Thyroid gland (tissue), 4 donors: ENCODE measurements around the gene TALDO1. TPM values are rescaled to one million over a fixed set of nuclear protein-coding genes. Genes with fewer than 3 reads are reported as not detected.

Experiments
- DNase-seq, 2 donors: peaks; one replicate each; pipeline ENCODE4 v3.0.0-alpha.2; 2019
- H3K27ac ChIP-seq, 3 donors: fragments of 200-600 bp; sonication (generic); 1 replicate in 2 of 3; 2 replicates in 1 of 3; pipeline ENCODE4 v1.5.1; 2016 to 2019; ENCODE audit warnings: mild to moderate bottlenecking in 1 of 3, moderate library complexity in 1 of 3
- H3K27me3 ChIP-seq: fragments of 200-600 bp; sonication (generic); one replicate; pipeline ENCODE4 v1.5.1; 2019
- H3K36me3 ChIP-seq, 2 donors: fragments of 200-600 bp; sonication (generic); one replicate each; pipeline ENCODE4 v1.5.1; 2016 to 2019
- H3K4me1 ChIP-seq, 2 donors: fragments of 200-600 bp; sonication (generic); one replicate each; pipeline ENCODE4 v1.5.1; 2017 to 2019
- H3K4me3 ChIP-seq, 3 donors: fragments of 200-600 bp; sonication (generic); replicated peaks in 1 of 3; 1 replicate in 2 of 3; 2 replicates in 1 of 3; pipeline ENCODE4 v1.5.1; 2016; ENCODE audit warnings: mild to moderate bottlenecking in 1 of 3
- H3K9me3 ChIP-seq: fragments of 200-600 bp; sonication (generic); one replicate; pipeline ENCODE4 v1.5.1; 2017
- POLR2A ChIP-seq, 2 donors: fragments of 450-650 bp; IDR thresholded peaks; one replicate each; pipeline ENCODE4 v1.6.1; 2017; ENCODE audit warnings: antibody characterized with exemption in 2 of 2, mild to moderate bottlenecking in 2 of 2, moderate library complexity in 1 of 2
- WGBS, 2 donors: methylation state at CpG; one replicate each; pipeline ENCODE4 v1.1.5; 2017; 5-methylcytosine and 5-hydroxymethylcytosine counted together
- intact Hi-C: fragments of 100-400 bp; cut with DNase I; formaldehyde crosslinking; loops from one replicate; pipeline ENCODE4 v1.15.1; 2023
- total RNA-seq, 4 donors: library from RNA; depleted of rRNA; stranded (reverse); fragments of >200 nt; gene quantifications; one replicate each; pipeline ENCODE4 v1.2.3, GENCODE V29; 2016
- TF ChIP-seq, protein P1 (sequence below), 6 experiments: fragments of 200-600 bp in 3 of 6; fragments of 450-650 bp in 3 of 6; sonication (generic) in 3 of 6; IDR thresholded peaks; one replicate each; pipeline ENCODE4 v1.5.1; 2016 to 2019; ENCODE audit warnings: antibody characterized with exemption in 6 of 6, mild to moderate bottlenecking in 2 of 6, inconsistent platforms in 1 of 6, moderate library complexity in 1 of 6

Gene TALDO1
- total RNA-seq, 4 donors from 2014 or later: 300 to 965 (median 558) TPM

- H3K27me3 ChIP-seq: no peaks in the 10 kb centered on the region
- DNase-seq: no peak
- WGBS, 2 donors: 88 to 90% methylated on average over 14 to 15 of the region's 24 CpGs
- no peak overlapping the region for H3K4me3 ChIP-seq
- no peaks in the 10 kb centered on the region for H3K36me3 ChIP-seq
- intact Hi-C loops: no loop called here
- no peak for TF ChIP-seq POLR2A (IDR thresholded peaks at IDR 0.05)
- TF ChIP-seq, protein P1, sequence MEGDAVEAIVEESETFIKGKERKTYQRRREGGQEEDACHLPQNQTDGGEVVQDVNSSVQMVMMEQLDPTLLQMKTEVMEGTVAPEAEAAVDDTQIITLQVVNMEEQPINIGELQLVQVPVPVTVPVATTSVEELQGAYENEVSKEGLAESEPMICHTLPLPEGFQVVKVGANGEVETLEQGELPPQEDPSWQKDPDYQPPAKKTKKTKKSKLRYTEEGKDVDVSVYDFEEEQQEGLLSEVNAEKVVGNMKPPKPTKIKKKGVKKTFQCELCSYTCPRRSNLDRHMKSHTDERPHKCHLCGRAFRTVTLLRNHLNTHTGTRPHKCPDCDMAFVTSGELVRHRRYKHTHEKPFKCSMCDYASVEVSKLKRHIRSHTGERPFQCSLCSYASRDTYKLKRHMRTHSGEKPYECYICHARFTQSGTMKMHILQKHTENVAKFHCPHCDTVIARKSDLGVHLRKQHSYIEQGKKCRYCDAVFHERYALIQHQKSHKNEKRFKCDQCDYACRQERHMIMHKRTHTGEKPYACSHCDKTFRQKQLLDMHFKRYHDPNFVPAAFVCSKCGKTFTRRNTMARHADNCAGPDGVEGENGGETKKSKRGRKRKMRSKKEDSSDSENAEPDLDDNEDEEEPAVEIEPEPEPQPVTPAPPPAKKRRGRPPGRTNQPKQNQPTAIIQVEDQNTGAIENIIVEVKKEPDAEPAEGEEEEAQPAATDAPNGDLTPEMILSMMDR (IDR thresholded peaks at IDR 0.05): no peak
- H3K4me1 ChIP-seq: peaks cover 0 to 19% of the 10 kb centered on the region in 2 donors
- H3K27ac ChIP-seq: no peak overlapping the region
- H3K9me3 ChIP-seq: no peaks in the 10 kb centered on the region
Observed at GRCh38 chr11:786235-787083, 39.2 kb downstream of the TALDO1 start.

DNA sequence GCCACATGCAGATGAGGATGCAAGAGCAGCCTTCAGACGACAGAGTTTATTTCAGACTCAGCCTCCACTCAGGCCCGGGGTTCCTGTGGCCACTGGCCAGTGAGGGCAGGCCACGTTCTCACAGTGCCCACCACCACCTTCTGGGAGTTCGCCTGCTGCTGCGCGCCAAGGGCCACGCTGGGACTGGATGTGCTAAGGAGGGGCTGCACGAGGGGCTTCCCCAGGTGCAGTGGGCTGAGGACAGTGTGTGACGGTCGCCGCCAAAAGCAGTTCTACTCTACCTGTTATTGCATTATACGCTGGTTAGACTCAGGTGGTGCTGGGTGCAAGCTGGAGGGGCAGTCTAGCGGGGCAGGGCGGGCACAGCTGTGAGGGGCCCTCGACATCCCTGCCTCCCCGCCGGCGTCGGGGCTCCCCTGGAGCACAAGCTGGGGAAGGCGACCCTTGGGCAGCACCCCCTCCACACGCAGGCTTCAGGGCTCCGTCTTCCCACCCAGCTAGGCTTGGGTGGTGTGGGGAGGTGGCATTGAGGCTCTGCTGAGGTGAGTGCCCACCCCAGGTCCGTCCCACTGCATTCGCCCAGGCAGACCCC, 39.9 kb downstream of the TALDO1 start:
- H3K4me1 ChIP-seq: peaks cover 0 to 19% of the 10 kb centered on the region in 2 donors
- H3K9me3 ChIP-seq: no peaks in the 10 kb centered on the region
- intact Hi-C loops: no loop called here
- DNase-seq: no peak
- H3K27me3 ChIP-seq: no peaks in the 10 kb centered on the region
- TF ChIP-seq, protein P1 (IDR thresholded peaks at IDR 0.05): no peak
- TF ChIP-seq POLR2A (IDR thresholded peaks at IDR 0.05): no peak
- H3K4me3 ChIP-seq: no peak overlapping the region
- 90 to 91% methylated on average over 13 to 16 of the region's 24 CpGs for WGBS, 2 donors
- no peak overlapping the region for H3K27ac ChIP-seq
- H3K36me3 ChIP-seq: no peaks in the 10 kb centered on the region

GRCh38 chr11:788009-788640, 40.9 kb downstream of the TALDO1 start:
- DNase-seq: no peak
- H3K4me3 ChIP-seq: no peak overlapping the region
- H3K9me3 ChIP-seq: no peaks in the 10 kb centered on the region
- 66 to 80% methylated on average over 1 to 12 of the region's 28 CpGs for WGBS, 2 donors
- H3K4me1 ChIP-seq: peaks cover 0 to 15% of the 10 kb centered on the region in 2 donors
- no peak overlapping the region for H3K27ac ChIP-seq
- intact Hi-C loops: no loop called here
- H3K36me3 ChIP-seq: no peaks in the 10 kb centered on the region
- no peaks in the 10 kb centered on the region for H3K27me3 ChIP-seq
- TF ChIP-seq, protein P1 (IDR thresholded peaks at IDR 0.05): no peak
- TF ChIP-seq POLR2A (IDR thresholded peaks at IDR 0.05): no peak

- intact Hi-C loops: no loop called here
- no peak overlapping the region for H3K4me3 ChIP-seq
- 47 to 53% methylated on average over 6 to 16 of the region's 31 CpGs for WGBS, 2 donors
Observed at GRCh38 chr11:788953-789940, 42.0 kb downstream of the TALDO1 start.

More at GRCh38 chr11:788953-789940, 42.0 kb downstream of the TALDO1 start:
- DNase-seq: no peak
- peaks cover 0 to 7% of the 10 kb centered on the region in 2 donors for H3K4me1 ChIP-seq
- no peak overlapping the region for H3K27ac ChIP-seq
- no peaks in the 10 kb centered on the region for H3K9me3 ChIP-seq
- H3K36me3 ChIP-seq: no peaks in the 10 kb centered on the region
- H3K27me3 ChIP-seq: no peaks in the 10 kb centered on the region
- no peak for TF ChIP-seq POLR2A (IDR thresholded peaks at IDR 0.05)
- TF ChIP-seq, protein P1 (IDR thresholded peaks at IDR 0.05): no peak
